GM12878 (cell line): ENCODE data around the gene HNRNPU. TPM values are rescaled to one million over a fixed set of nuclear protein-coding genes. Genes with fewer than 3 reads are reported as not detected.

Experiments used
- ATAC-seq: fragments of 200-7000 bp; cut with Tn5 transposase; 3 replicates; pipeline ENCODE4 v1.9.1; 2020; ENCODE audit warnings: mild to moderate bottlenecking, moderate library complexity
- BruUV-seq: library from RNA; stranded (reverse); fragments of 400-500 nt; replicated peaks from 2 replicates; lab custom pipeline; 2021; lab: Mats Ljungman, UMichigan
- CTCF ChIA-PET: fragments of 300-600 bp; sonication (Branson Sonifier 250); formaldehyde crosslinking; extraction: SDS; loops from one replicate; lab custom pipeline; 2021; ENCODE audit warnings: inconsistent platforms; lab: Yijun Ruan, JAX
- POLR2A ChIA-PET: fragments of 350-600 bp; formaldehyde crosslinking; extraction: SDS; loops from one replicate; lab custom pipeline; 2021; ENCODE audit warnings: inconsistent platforms; lab: Charles Lee
- RAD21 ChIA-PET: fragments of 300-600 bp; sonication (Branson Sonifier 250); formaldehyde crosslinking; loops from one replicate; lab custom pipeline; 2023; ENCODE audit warnings: antibody characterized with exemption; ENCODE audit not compliant: unreplicated experiment; lab: Charles Lee
- SMC1A ChIA-PET: fragments of 300-600 bp; sonication (Branson Sonifier 250); formaldehyde crosslinking; loops from one replicate; lab custom pipeline; 2023; ENCODE audit not compliant: unreplicated experiment, uncharacterized antibody; lab: Charles Lee
- DNase-seq: peaks from one replicate; pipeline ENCODE4 v3.0.0-alpha.2; 2011; ENCODE audit warnings: low read depth, low spot score
- FAIRE-seq: peaks from 3 replicates; lab custom pipeline; 2011; peaks lifted over from hg19 to GRCh38; lab: Jason Lieb, UNC
- H2AFZ ChIP-seq: 2 replicates; pipeline ENCODE4 v1.6.0; 2011; ENCODE audit warnings: low read depth, low read length, control low read depth; ENCODE audit not compliant: control insufficient read depth
- H3K27ac ChIP-seq: 2 replicates; pipeline ENCODE4 v1.5.1; 2011; ENCODE audit warnings: control low read depth; ENCODE audit not compliant: control insufficient read depth, insufficient read depth
- H3K27me3 ChIP-seq, 2 experiments: replicated peaks in 1 of 2; 2 replicates each; pipeline versions ENCODE4 v1.6.0 to v1.6.1; 2011; ENCODE audit warnings: low read length in 1 of 2; ENCODE audit not compliant: control insufficient read depth in 2 of 2, insufficient read depth in 2 of 2
- H3K36me3 ChIP-seq, 2 experiments: 2 replicates each; pipeline ENCODE4 v1.5.1; 2011; ENCODE audit warnings: low read length in 1 of 2; ENCODE audit not compliant: control insufficient read depth in 2 of 2, insufficient read depth in 2 of 2
- H3K4me1 ChIP-seq: 2 replicates; pipeline ENCODE4 v1.6.1; 2011; ENCODE audit warnings: mild to moderate bottlenecking, low read length, moderate library complexity, mixed read lengths; ENCODE audit not compliant: control insufficient read depth, insufficient read depth
- H3K4me2 ChIP-seq: 2 replicates; pipeline ENCODE4 v1.6.0; 2011; ENCODE audit warnings: control low read depth; ENCODE audit not compliant: control insufficient read depth, insufficient read depth
- H3K4me3 ChIP-seq: fragments of 200-600 bp; sonication (generic); 2 replicates; pipeline ENCODE4 v1.5.1; 2016
- H3K79me2 ChIP-seq: 2 replicates; pipeline ENCODE4 v1.6.0; 2011; ENCODE audit warnings: low read length; ENCODE audit not compliant: control insufficient read depth, insufficient read depth
- H3K9ac ChIP-seq: 2 replicates; pipeline ENCODE4 v1.8.0; 2011; ENCODE audit warnings: low read length, control low read depth, mixed read lengths; ENCODE audit not compliant: control insufficient read depth, insufficient read depth
- H3K9me3 ChIP-seq: replicated peaks from 3 replicates; pipeline ENCODE4 v1.5.1; 2011; ENCODE audit warnings: mild to moderate bottlenecking, low read length; ENCODE audit not compliant: control insufficient read depth, insufficient read depth
- H4K20me1 ChIP-seq: 2 replicates; pipeline ENCODE4 v1.6.0; 2011; ENCODE audit not compliant: control insufficient read depth, insufficient read depth
- BCLAF1 ChIP-seq: fragments of 450-650 bp; IDR thresholded peaks from 2 replicates; pipeline ENCODE4 v1.6.1; 2017; ENCODE audit warnings: antibody characterized with exemption, mild to moderate bottlenecking, moderate library complexity
- CHD1 ChIP-seq: IDR thresholded peaks from 2 replicates; pipeline ENCODE4 v1.6.1; 2012; ENCODE audit warnings: low read depth, low read length, improper control_type of control experiment
- ETV6 ChIP-seq, 2 experiments: fragments of 450-650 bp in 1 of 2; IDR thresholded peaks in 1 of 2; conservative IDR thresholded peaks in 1 of 2; 2 replicates each; pipeline ENCODE4 v1.6.1; 2014; ENCODE audit warnings: antibody characterized with exemption in 1 of 2, borderline replicate concordance in 1 of 2, low read depth in 1 of 2, mild to moderate bottlenecking in 1 of 2, moderate library complexity in 1 of 2
- IRF3 ChIP-seq: fragments of 450-650 bp; IDR thresholded peaks from 2 replicates; pipeline ENCODE4 v1.6.1; 2014; ENCODE audit warnings: mild to moderate bottlenecking
- JUNB ChIP-seq: IDR thresholded peaks from 2 replicates; pipeline ENCODE4 v1.6.1; 2016; ENCODE audit warnings: antibody characterized with exemption, mild to moderate bottlenecking
- MYB ChIP-seq: fragments of 150-350 bp; IDR thresholded peaks from 2 replicates; pipeline ENCODE4 v1.6.1; 2014; ENCODE audit warnings: mild to moderate bottlenecking, low read depth, low read length, borderline replicate concordance
- NFYA ChIP-seq: IDR thresholded peaks from 2 replicates; pipeline ENCODE4 v1.6.1; 2011; ENCODE audit warnings: low read depth, mild to moderate bottlenecking, low read length, improper control_type of control experiment, borderline replicate concordance
- SRF ChIP-seq, 2 experiments: IDR thresholded peaks; 2 replicates each; pipeline ENCODE4 v1.6.1; 2011; ENCODE audit warnings: low read depth in 2 of 2, low read length in 2 of 2, mild to moderate bottlenecking in 1 of 2, moderate library complexity in 1 of 2
- SUPT20H ChIP-seq: IDR thresholded peaks from 2 replicates; pipeline ENCODE4 v1.6.1; 2011; ENCODE audit warnings: low read depth, mild to moderate bottlenecking, low read length, moderate library complexity, borderline replicate concordance; ENCODE audit not compliant: control insufficient read depth
- WGBS: methylation state at CpG from one replicate; pipeline ENCODE4 v1.1.6; 2016; ENCODE audit warnings: low lambda C conversion rate; ENCODE audit not compliant: insufficient replicate concordance, insufficient coverage; ENCODE audit errors: missing lambda C conversion rate; 5-methylcytosine and 5-hydroxymethylcytosine counted together
- in situ Hi-C: fragments of 300-500 bp; cut with MboI; formaldehyde crosslinking; loops from 9 replicates; pipeline ENCODE4 v1.14.3; 2018; ENCODE audit warnings: mixed read lengths
- intact Hi-C: fragments of 100-400 bp; cut with micrococcal nuclease; formaldehyde crosslinking; loops from one replicate; pipeline ENCODE4 v1.14.2; 2022; ENCODE audit not compliant: unreplicated experiment
- polyA plus RNA-seq, 11 experiments: library from polyadenylated mRNA; depleted of rRNA in 4 of 11; unstranded in 6 of 11; stranded (reverse) in 5 of 11; fragments of >200 nt; fragmentation: Nextera tagmentation in 4 of 11; fragmentation: Illumina TruSeq in 1 of 11; extraction: Ambion mirVana in 4 of 11; extraction: Trizol in 1 of 11; gene quantifications; 1 replicate in 1 of 11; 2 replicates in 10 of 11; pipeline versions ENCODE4 v1.2.1 to v1.2.3, GENCODE V29; 2011 to 2016; ENCODE audit warnings: inconsistent platforms in 2 of 11, missing spikeins in 2 of 11, low read depth in 1 of 11
- total RNA-seq, 4 experiments: library from RNA; depleted of rRNA in 3 of 4; stranded (reverse); fragments of >200 nt in 3 of 4; fragmentation: Illumina TruSeq in 1 of 4; extraction: Trizol in 1 of 4; gene quantifications; 2 replicates each; pipeline versions ENCODE4 v1.2.1 to v1.2.3, GENCODE V29; 2013 to 2021
- TF ChIP-seq, protein P1 (sequence below): fragments of 450-650 bp; IDR thresholded peaks from 2 replicates; pipeline ENCODE4 v1.6.1; 2017; ENCODE audit warnings: low read depth, mild to moderate bottlenecking, moderate library complexity
- TF ChIP-seq, protein P2 (sequence below): fragments of 450-650 bp; formaldehyde crosslinking; IDR thresholded peaks from 2 replicates; pipeline ENCODE4 v1.5.0; 2022; ENCODE audit warnings: mild to moderate bottlenecking, missing genetic modification characterization

The HNRNPU gene
- total and polyA plus RNA-seq, 10 of the 15 experiments (the other 5 are each of a cell fraction or from before 2014, with no cell fraction given) = 163 to 569 (median 420) TPM

GRCh38 chr1:244897476-244898254 lies 33.3 kb upstream of the HNRNPU start (continued):
- TF ChIP-seq IRF3 = no peak

DNA sequence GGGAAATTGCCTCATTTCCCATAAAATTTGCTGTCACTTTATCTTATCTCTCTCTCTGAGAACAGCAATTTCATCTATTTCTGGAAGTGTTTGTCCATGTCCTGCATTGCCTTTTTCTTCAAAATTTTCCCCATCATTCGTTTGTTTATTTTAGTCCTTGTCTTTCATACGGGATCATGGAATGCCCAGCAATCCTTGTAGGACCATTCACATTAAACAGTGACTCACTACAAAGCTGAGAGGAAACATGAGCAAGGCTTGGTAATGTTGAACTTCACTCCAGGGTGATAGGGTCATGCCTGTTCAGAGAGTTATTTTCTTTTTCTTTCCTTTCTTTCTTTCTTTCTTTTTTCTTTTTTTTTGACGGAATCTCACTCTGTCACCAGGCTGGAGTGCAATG lies 32.2 kb upstream of the HNRNPU start:
- in situ Hi-C loops = no loop called here
- RAD21 ChIA-PET = no interaction called here
- TF ChIP-seq NFYA (no peak), JUNB (no peak), CHD1 (no peak), ETV6 (conservative IDR thresholded peaks at IDR 0.05 in 1 of 2, IDR thresholded peaks at IDR 0.05 in 1 of 2; ENCODE audit: borderline replicate concordance in 1 of 2, low read depth in 1 of 2) (no peak), SRF (IDR thresholded peaks at IDR 0.05; ENCODE audit: low read depth in 2 of 2, low read length in 2 of 2) (no peak), MYB (no peak), BCLAF1 (no peak), SUPT20H (no peak)
- TF ChIP-seq, protein P1, sequence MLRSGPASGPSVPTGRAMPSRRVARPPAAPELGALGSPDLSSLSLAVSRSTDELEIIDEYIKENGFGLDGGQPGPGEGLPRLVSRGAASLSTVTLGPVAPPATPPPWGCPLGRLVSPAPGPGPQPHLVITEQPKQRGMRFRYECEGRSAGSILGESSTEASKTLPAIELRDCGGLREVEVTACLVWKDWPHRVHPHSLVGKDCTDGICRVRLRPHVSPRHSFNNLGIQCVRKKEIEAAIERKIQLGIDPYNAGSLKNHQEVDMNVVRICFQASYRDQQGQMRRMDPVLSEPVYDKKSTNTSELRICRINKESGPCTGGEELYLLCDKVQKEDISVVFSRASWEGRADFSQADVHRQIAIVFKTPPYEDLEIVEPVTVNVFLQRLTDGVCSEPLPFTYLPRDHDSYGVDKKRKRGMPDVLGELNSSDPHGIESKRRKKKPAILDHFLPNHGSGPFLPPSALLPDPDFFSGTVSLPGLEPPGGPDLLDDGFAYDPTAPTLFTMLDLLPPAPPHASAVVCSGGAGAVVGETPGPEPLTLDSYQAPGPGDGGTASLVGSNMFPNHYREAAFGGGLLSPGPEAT = no peak
- TF ChIP-seq, protein P2, sequence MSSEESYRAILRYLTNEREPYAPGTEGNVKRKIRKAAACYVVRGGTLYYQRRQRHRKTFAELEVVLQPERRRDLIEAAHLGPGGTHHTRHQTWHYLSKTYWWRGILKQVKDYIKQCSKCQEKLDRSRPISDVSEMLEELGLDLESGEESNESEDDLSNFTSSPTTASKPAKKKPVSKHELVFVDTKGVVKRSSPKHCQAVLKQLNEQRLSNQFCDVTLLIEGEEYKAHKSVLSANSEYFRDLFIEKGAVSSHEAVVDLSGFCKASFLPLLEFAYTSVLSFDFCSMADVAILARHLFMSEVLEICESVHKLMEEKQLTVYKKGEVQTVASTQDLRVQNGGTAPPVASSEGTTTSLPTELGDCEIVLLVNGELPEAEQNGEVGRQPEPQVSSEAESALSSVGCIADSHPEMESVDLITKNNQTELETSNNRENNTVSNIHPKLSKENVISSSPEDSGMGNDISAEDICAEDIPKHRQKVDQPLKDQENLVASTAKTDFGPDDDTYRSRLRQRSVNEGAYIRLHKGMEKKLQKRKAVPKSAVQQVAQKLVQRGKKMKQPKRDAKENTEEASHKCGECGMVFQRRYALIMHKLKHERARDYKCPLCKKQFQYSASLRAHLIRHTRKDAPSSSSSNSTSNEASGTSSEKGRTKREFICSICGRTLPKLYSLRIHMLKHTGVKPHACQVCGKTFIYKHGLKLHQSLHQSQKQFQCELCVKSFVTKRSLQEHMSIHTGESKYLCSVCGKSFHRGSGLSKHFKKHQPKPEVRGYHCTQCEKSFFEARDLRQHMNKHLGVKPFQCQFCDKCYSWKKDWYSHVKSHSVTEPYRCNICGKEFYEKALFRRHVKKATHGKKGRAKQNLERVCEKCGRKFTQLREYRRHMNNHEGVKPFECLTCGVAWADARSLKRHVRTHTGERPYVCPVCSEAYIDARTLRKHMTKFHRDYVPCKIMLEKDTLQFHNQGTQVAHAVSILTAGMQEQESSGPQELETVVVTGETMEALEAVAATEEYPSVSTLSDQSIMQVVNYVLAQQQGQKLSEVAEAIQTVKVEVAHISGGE (CRISPR knock-in tag) = no peak

More for the DNA sequence above, 32.2 kb upstream of the HNRNPU start:
- ATAC-seq (no peak), FAIRE-seq (no peak), DNase-seq (no peak)
- Histone ChIP-seq H3K4me3 (no peak overlapping the region), H3K4me1 (no peaks in the 10 kb centered on the region), H3K9ac (no peak overlapping the region), H3K27me3 (no peaks in the 10 kb centered on the region), H3K36me3 (no peaks in the 10 kb centered on the region), H3K9me3 (no peaks in the 10 kb centered on the region), H3K4me2 (no peak overlapping the region), H4K20me1 (no peaks in the 10 kb centered on the region), H3K79me2 (no peaks in the 10 kb centered on the region), H2AFZ (no peak overlapping the region), H3K27ac (no peak overlapping the region)
- BruUV-seq = no TSS peak
- WGBS = 59% methylated on average over 3 of the region's 3 CpGs
- intact Hi-C loops = no loop called here
- ChIA-PET SMC1A (no interaction called here), CTCF (interaction anchor here (0.7 to 0.9 kb wide), 2 partner anchors 42 to 146 kb away, joined by 3 to 4 read pairs; no protein-coding TSS in a partner anchor), POLR2A (no interaction called here)
